ENCODE data around the gene NFIB. TPM values are rescaled to one million over a fixed set of nuclear protein-coding genes. Genes with fewer than 3 reads are reported as not detected.

The NFIB gene
- total and polyA plus RNA-seq, 2 experiments from 2014 or later: 15.2 to 27.3 TPM

GRCh38 chr9:14256588-14256987 lies 57.4 kb downstream of the NFIB start:
- peaks cover 8% of the 10 kb centered on the region for H4K20me1 ChIP-seq (ENCODE audit: insufficient read depth, poor library complexity, severe bottlenecking)
- no peak overlapping the region for H3K4me2 ChIP-seq
- no peak for DNase-seq (ENCODE audit: low spot score)
- no peaks in the 10 kb centered on the region for H3K9me2 ChIP-seq (replicated peaks; ENCODE audit: insufficient read depth)
- H3K4me1 ChIP-seq (ENCODE audit: insufficient read depth): peaks cover 14% of the 10 kb centered on the region
- no peaks in the 10 kb centered on the region for H3K9me3 ChIP-seq (ENCODE audit: low read depth)
- WGBS (ENCODE audit: low lambda C conversion rate, missing lambda C conversion rate): 71% methylated on average over 1 of the region's 1 CpG
- no peaks in the 10 kb centered on the region for H3K27me3 ChIP-seq
- no peak overlapping the region for H3K4me3 ChIP-seq
- peaks cover 63% of the 10 kb centered on the region for H3K79me2 ChIP-seq
- no peak overlapping the region for H3K27ac ChIP-seq
- H3K36me3 ChIP-seq (replicated peaks; ENCODE audit: insufficient read depth, low read depth): no peaks in the 10 kb centered on the region
- no peak overlapping the region for H2AFZ ChIP-seq
- no peak for TF ChIP-seq EZH2phosphoT487 (IDR thresholded peaks at IDR 0.05; ENCODE audit: low read depth, severe bottlenecking, unreplicated experiment)
- TF ChIP-seq EZH2 (IDR thresholded peaks at IDR 0.05; ENCODE audit: borderline replicate concordance): no peak
- no peak for TF ChIP-seq CTCF (IDR thresholded peaks at IDR 0.05; ENCODE audit: poor library complexity)

- H3K79me2 ChIP-seq: peaks cover 66% of the 10 kb centered on the region
- H3K36me3 ChIP-seq (replicated peaks; ENCODE audit: insufficient read depth, low read depth): no peaks in the 10 kb centered on the region
- no peaks in the 10 kb centered on the region for H3K9me3 ChIP-seq (ENCODE audit: low read depth)
- no peaks in the 10 kb centered on the region for H3K9me2 ChIP-seq (replicated peaks; ENCODE audit: insufficient read depth)
- H3K4me1 ChIP-seq (ENCODE audit: insufficient read depth): peaks cover 27% of the 10 kb centered on the region
- peak overlapping the region; percentile 65 for H3K4me2 ChIP-seq
- peak overlapping the region; percentile 46 for H3K27ac ChIP-seq
- H2AFZ ChIP-seq: no peak overlapping the region
- no peaks in the 10 kb centered on the region for H3K27me3 ChIP-seq
- DNase-seq (ENCODE audit: low spot score): peak; percentile 78
- no peak overlapping the region for H3K4me3 ChIP-seq
- TF ChIP-seq EZH2phosphoT487 (IDR thresholded peaks at IDR 0.05; ENCODE audit: low read depth, severe bottlenecking, unreplicated experiment): no peak
- TF ChIP-seq CTCF (IDR thresholded peaks at IDR 0.05; ENCODE audit: poor library complexity): no peak
- TF ChIP-seq EZH2 (IDR thresholded peaks at IDR 0.05; ENCODE audit: borderline replicate concordance): no peak
- peaks cover 6% of the 10 kb centered on the region for H4K20me1 ChIP-seq (ENCODE audit: insufficient read depth, poor library complexity, severe bottlenecking)
- WGBS (ENCODE audit: low lambda C conversion rate, missing lambda C conversion rate): 23% methylated on average over 10 of the region's 10 CpGs
These were observed 62.5 kb downstream of the NFIB start for GRCh38 chr9:14251154-14252071.

- TF ChIP-seq EZH2 (IDR thresholded peaks at IDR 0.05; ENCODE audit: borderline replicate concordance) (no peak), EZH2phosphoT487 (IDR thresholded peaks at IDR 0.05; ENCODE audit: low read depth, severe bottlenecking, unreplicated experiment) (no peak)
- H3K27ac ChIP-seq: peak overlapping the region; percentile 38
- H3K27me3 ChIP-seq: no peaks in the 10 kb centered on the region
- H3K4me1 ChIP-seq (ENCODE audit: insufficient read depth): peaks cover 27% of the 10 kb centered on the region
- H3K9me3 ChIP-seq (ENCODE audit: low read depth): no peaks in the 10 kb centered on the region
- H3K4me2 ChIP-seq: peak overlapping the region; percentile 65
- peaks cover 6% of the 10 kb centered on the region for H4K20me1 ChIP-seq (ENCODE audit: insufficient read depth, poor library complexity, severe bottlenecking)
- H3K36me3 ChIP-seq (replicated peaks; ENCODE audit: insufficient read depth, low read depth): no peaks in the 10 kb centered on the region
- H3K4me3 ChIP-seq: no peak overlapping the region
- WGBS (ENCODE audit: low lambda C conversion rate, missing lambda C conversion rate): 61% methylated on average over 1 of the region's 1 CpG
- no peaks in the 10 kb centered on the region for H3K9me2 ChIP-seq (replicated peaks; ENCODE audit: insufficient read depth)
- no peak for DNase-seq (ENCODE audit: low spot score)
- H2AFZ ChIP-seq: no peak overlapping the region
- peaks cover 60% of the 10 kb centered on the region for H3K79me2 ChIP-seq
These were observed 63.2 kb downstream of the NFIB start for GRCh38 chr9:14250794-14251153.

- Histone ChIP-seq H3K4me1 (ENCODE audit: insufficient read depth) (peaks cover 27% of the 10 kb centered on the region), H3K9me3 (ENCODE audit: low read depth) (no peaks in the 10 kb centered on the region)
These were observed 64.4 kb downstream of the NFIB start for GRCh38 chr9:14249527-14249926.

More at GRCh38 chr9:14249527-14249926, 64.4 kb downstream of the NFIB start:
- Histone ChIP-seq H3K4me3 (no peak overlapping the region), H3K79me2 (peaks cover 60% of the 10 kb centered on the region), H3K9me2 (replicated peaks; ENCODE audit: insufficient read depth) (no peaks in the 10 kb centered on the region), H3K27me3 (no peaks in the 10 kb centered on the region), H3K36me3 (replicated peaks; ENCODE audit: insufficient read depth, low read depth) (no peaks in the 10 kb centered on the region), H4K20me1 (ENCODE audit: insufficient read depth, poor library complexity, severe bottlenecking) (peaks cover 9% of the 10 kb centered on the region), H3K27ac (peak overlapping the region; percentile 38), H3K4me2 (no peak overlapping the region), H2AFZ (no peak overlapping the region)
- no peak for DNase-seq (ENCODE audit: low spot score)
- no peak for TF ChIP-seq CTCF (IDR thresholded peaks at IDR 0.05; ENCODE audit: poor library complexity)
- no peak for TF ChIP-seq EZH2 (IDR thresholded peaks at IDR 0.05; ENCODE audit: borderline replicate concordance)
- TF ChIP-seq EZH2phosphoT487 (IDR thresholded peaks at IDR 0.05; ENCODE audit: low read depth, severe bottlenecking, unreplicated experiment): no peak
- 96% methylated on average over 2 of the region's 2 CpGs for WGBS (ENCODE audit: low lambda C conversion rate, missing lambda C conversion rate)

Measured in hepatocyte (in vitro differentiated cells).